Ovary (tissue), 9 donors: ENCODE data around the gene ATP8B1. TPM values are rescaled to one million over a fixed set of nuclear protein-coding genes. Genes with fewer than 3 reads are reported as not detected.

Experiments used
- DNase-seq, 5 donors: peaks; one replicate each; pipeline ENCODE4 v3.0.0-alpha.2; 2019 to 2020
- H3K27ac ChIP-seq, 2 donors: fragments of 200-600 bp; one replicate each; pipeline versions ENCODE4 v1.5.1 to v1.8.0; 2019 to 2022
- H3K27me3 ChIP-seq: fragments of 200-600 bp; one replicate; pipeline ENCODE4 v1.8.0; 2022
- H3K36me3 ChIP-seq: fragments of 200-600 bp; sonication (generic); one replicate; pipeline ENCODE4 v1.5.1; 2019
- H3K4me1 ChIP-seq: one replicate; pipeline ENCODE4 v1.8.1; 2013; ENCODE audit warnings: mild to moderate bottlenecking, moderate library complexity; ENCODE audit not compliant: insufficient read depth
- H3K4me3 ChIP-seq: fragments of 200-600 bp; sonication (generic); one replicate; pipeline ENCODE4 v1.5.1; 2017
- H3K9me3 ChIP-seq, 2 donors: fragments of 200-600 bp in 1 of 2; sonication (generic) in 1 of 2; one replicate each; pipeline versions ENCODE4 v1.5.1 to v1.8.1; 2013 to 2019; ENCODE audit warnings: mild to moderate bottlenecking in 1 of 2, moderate library complexity in 1 of 2
- CTCF ChIP-seq, 3 donors: fragments of 450-650 bp in 2 of 3; fragments of 200-600 bp in 1 of 3; IDR thresholded peaks; one replicate each; pipeline versions ENCODE4 v1.5.1 to v1.8.0; 2016 to 2022; ENCODE audit warnings: antibody characterized with exemption in 3 of 3, mild to moderate bottlenecking in 1 of 3
- EP300 ChIP-seq: sonication (generic); formaldehyde crosslinking; IDR thresholded peaks from one replicate; pipeline ENCODE4 v1.6.1; 2017; ENCODE audit warnings: antibody characterized with exemption
- POLR2A ChIP-seq: fragments of 450-650 bp; IDR thresholded peaks from one replicate; pipeline ENCODE4 v1.6.1; 2017; ENCODE audit warnings: antibody characterized with exemption, mild to moderate bottlenecking, moderate library complexity
- WGBS, 3 donors: extraction: QIAGEN DNeasy Blood & Tissue Kit in 1 of 3; methylation state at CpG; one replicate each; pipeline versions ENCODE4 v1.1.5 to v1.1.7; 2013 to 2017; 5-methylcytosine and 5-hydroxymethylcytosine counted together
- intact Hi-C, 4 donors: fragments of 100-400 bp; cut with DNase I; formaldehyde crosslinking; loops; one replicate each; pipeline versions ENCODE4 v1.11.0 to v1.15.1; 2022 to 2023
- polyA plus RNA-seq, 2 donors: library from polyadenylated mRNA; stranded (reverse); fragments of 200-250 nt in 1 of 2; fragments of 350-450 nt in 1 of 2; fragmentation: Illumina TruSeq in 1 of 2; extraction: RNeasy Lipid Tissue Mini Kit (QIAGEN cat#74804) in 1 of 2; gene quantifications; one replicate each; pipeline ENCODE4 v1.2.3, GENCODE V29; 2013 to 2014
- total RNA-seq, 7 donors: library from RNA; depleted of rRNA in 2 of 7; stranded (reverse); fragments of >200 nt in 2 of 7; fragmentation: NEBNext Ultra II Directional in 3 of 7; extraction: Animal tissue kit (Norgen Biotek cat#: 25700) in 3 of 7; gene quantifications; one replicate each; pipeline versions ENCODE4 v1.1.0 to v1.2.4, GENCODE V29; 2016 to 2023
- donor health status: DM: no; HTN: no; CAD: no; lungs with moderate emphysema.
- donor health status: DM: no; HTN: no; CAD: no.
- donor health status: Bipolar disorder and iron deficiency.
- donor health status: DM: yes; HTN: yes; CAD: no.
- donor health status: DM: no; HTN: no; CAD: no.
- donor health status: DM: yes; HTN: yes; CAD: no.

ATP8B1 gene
- total and polyA plus RNA-seq, 9 donors, result 1.4 to 13.2 (median 5.2) TPM

GRCh38 chr18:57845605-57846074 lies 42.5 kb upstream of the ATP8B1 start:
- H3K27ac ChIP-seq, result no peak overlapping the region
- no peak for DNase-seq
- H3K4me1 ChIP-seq, result no peaks in the 10 kb centered on the region
- H3K4me3 ChIP-seq, result no peak overlapping the region
- 62 to 79% (median 78%) methylated on average over 3 of the region's 3 CpGs for WGBS, 3 donors
- intact Hi-C loops, result no loop called here
- no peaks in the 10 kb centered on the region for H3K9me3 ChIP-seq
- TF ChIP-seq EP300, result no peak
- no peaks in the 10 kb centered on the region for H3K36me3 ChIP-seq
- no peaks in the 10 kb centered on the region for H3K27me3 ChIP-seq

GRCh38 chr18:57844319-57844718 lies 41.2 kb upstream of the ATP8B1 start:
- Histone ChIP-seq H3K4me1 (no peaks in the 10 kb centered on the region), H3K9me3 (no peaks in the 10 kb centered on the region), H3K27ac (no peak overlapping the region), H3K4me3 (no peak overlapping the region), H3K27me3 (no peaks in the 10 kb centered on the region), H3K36me3 (no peaks in the 10 kb centered on the region)
- TF ChIP-seq POLR2A, result no peak
- TF ChIP-seq CTCF (IDR thresholded peaks at IDR 0.05), result no peak
- no peak for TF ChIP-seq EP300
- intact Hi-C loops, result no loop called here
- no peak for DNase-seq
- WGBS, 3 donors, result 94 to 96% (median 95%) methylated on average over 7 of the region's 7 CpGs

- no peak for DNase-seq
- intact Hi-C loops, result no loop called here
- Histone ChIP-seq H3K27me3 (no peaks in the 10 kb centered on the region), H3K9me3 (no peaks in the 10 kb centered on the region), H3K36me3 (no peaks in the 10 kb centered on the region), H3K27ac (no peak overlapping the region), H3K4me3 (no peak overlapping the region), H3K4me1 (no peaks in the 10 kb centered on the region)
- TF ChIP-seq CTCF (IDR thresholded peaks at IDR 0.05) (no peak), POLR2A (no peak), EP300 (no peak)
- WGBS, 3 donors, result 74 to 78% (median 77%) methylated on average over 5 of the region's 5 CpGs
Measured at GRCh38 chr18:57843386-57843785, 40.3 kb upstream of the ATP8B1 start.

- Histone ChIP-seq H3K9me3 (no peaks in the 10 kb centered on the region), H3K27me3 (no peaks in the 10 kb centered on the region), H3K36me3 (no peaks in the 10 kb centered on the region), H3K4me3 (no peak overlapping the region), H3K27ac (no peak overlapping the region), H3K4me1 (no peaks in the 10 kb centered on the region)
- intact Hi-C loops, result no loop called here
- TF ChIP-seq EP300 (no peak), CTCF (IDR thresholded peaks at IDR 0.05) (no peak), POLR2A (no peak)
- no peak for DNase-seq
- 75 to 83% (median 82%) methylated on average over 2 of the region's 2 CpGs for WGBS, 3 donors
Measured at GRCh38 chr18:57841568-57841967, 38.5 kb upstream of the ATP8B1 start.

- no peak overlapping the region for H3K27ac ChIP-seq
- H3K4me3 ChIP-seq, result no peak overlapping the region
- DNase-seq, result no peak
- no peak for TF ChIP-seq CTCF (IDR thresholded peaks at IDR 0.05)
- TF ChIP-seq POLR2A, result no peak
- TF ChIP-seq EP300, result no peak
- WGBS, 3 donors, result 77 to 86% (median 84%) methylated on average over 6 of the region's 6 CpGs
- no peaks in the 10 kb centered on the region for H3K36me3 ChIP-seq
- H3K9me3 ChIP-seq, result no peaks in the 10 kb centered on the region
- intact Hi-C loops, result no loop called here
- H3K4me1 ChIP-seq, result no peaks in the 10 kb centered on the region
- no peaks in the 10 kb centered on the region for H3K27me3 ChIP-seq
Measured at GRCh38 chr18:57839942-57840381, 36.8 kb upstream of the ATP8B1 start.
